Hepatocyte (in vitro differentiated cells): ENCODE measurements around the gene ZFR2. TPM values are rescaled to one million over a fixed set of nuclear protein-coding genes. Genes with fewer than 3 reads are reported as not detected.

Source experiments
- DNase-seq: peaks from one replicate; pipeline ENCODE4 v3.0.0-alpha.2; 2016; ENCODE audit warnings: low spot score
- H2AFZ ChIP-seq: fragments of 200-600 bp; sonication (generic); 2 replicates; pipeline ENCODE4 v1.6.0; 2016; ENCODE audit warnings: antibody characterized with exemption, mild to moderate bottlenecking
- H3K27ac ChIP-seq: fragments of 200-600 bp; sonication (generic); 2 replicates; pipeline ENCODE4 v1.5.1; 2016; ENCODE audit warnings: mild to moderate bottlenecking
- H3K27me3 ChIP-seq: fragments of 200-600 bp; sonication (generic); 2 replicates; pipeline ENCODE4 v1.6.1; 2016
- H3K36me3 ChIP-seq: fragments of 200-600 bp; sonication (generic); replicated peaks from 2 replicates; pipeline ENCODE4 v1.5.1; 2016; ENCODE audit warnings: low read depth; ENCODE audit not compliant: insufficient read depth
- H3K4me1 ChIP-seq: fragments of 200-600 bp; sonication (generic); 2 replicates; pipeline ENCODE4 v1.5.1; 2016; ENCODE audit warnings: mild to moderate bottlenecking, moderate library complexity; ENCODE audit not compliant: insufficient read depth
- H3K4me2 ChIP-seq: fragments of 200-600 bp; sonication (generic); 2 replicates; pipeline ENCODE4 v1.6.0; 2016
- H3K4me3 ChIP-seq: fragments of 200-600 bp; sonication (generic); 2 replicates; pipeline ENCODE4 v1.5.1; 2016; ENCODE audit warnings: mild to moderate bottlenecking
- H3K79me2 ChIP-seq: fragments of 200-600 bp; sonication (generic); 2 replicates; pipeline ENCODE4 v1.6.0; 2017; ENCODE audit warnings: mild to moderate bottlenecking
- H3K9me2 ChIP-seq: fragments of 200-600 bp; sonication (generic); replicated peaks from 2 replicates; pipeline ENCODE4 v1.6.0; 2017; ENCODE audit warnings: mild to moderate bottlenecking; ENCODE audit not compliant: insufficient read depth
- H3K9me3 ChIP-seq: fragments of 200-600 bp; sonication (generic); 2 replicates; pipeline ENCODE4 v1.5.1; 2016; ENCODE audit warnings: low read depth, mild to moderate bottlenecking
- H4K20me1 ChIP-seq: fragments of 200-600 bp; sonication (generic); 2 replicates; pipeline ENCODE4 v1.6.0; 2016; ENCODE audit warnings: mild to moderate bottlenecking; ENCODE audit not compliant: insufficient read depth, poor library complexity, severe bottlenecking
- CTCF ChIP-seq: fragments of 200-600 bp; sonication (generic); IDR thresholded peaks from 2 replicates; pipeline ENCODE4 v1.5.1; 2016; ENCODE audit warnings: antibody characterized with exemption, mild to moderate bottlenecking; ENCODE audit not compliant: poor library complexity
- EZH2 ChIP-seq: fragments of 200-600 bp; sonication (generic); IDR thresholded peaks from 2 replicates; pipeline ENCODE4 v1.6.1; 2016; ENCODE audit warnings: antibody characterized with exemption, mild to moderate bottlenecking, borderline replicate concordance
- EZH2phosphoT487 ChIP-seq: fragments of 200-600 bp; sonication (generic); IDR thresholded peaks from one replicate; pipeline ENCODE4 v1.6.1; 2018; ENCODE audit warnings: antibody characterized with exemption, mild to moderate bottlenecking, low read depth, moderate library complexity; ENCODE audit not compliant: unreplicated experiment, severe bottlenecking
- WGBS: methylation state at CpG from one replicate; pipeline ENCODE4 v1.1.6; 2016; ENCODE audit warnings: low lambda C conversion rate; ENCODE audit errors: missing lambda C conversion rate; 5-methylcytosine and 5-hydroxymethylcytosine counted together
- polyA plus RNA-seq: library from polyadenylated mRNA; unstranded; fragments of >200 nt; fragmentation: Nextera tagmentation; extraction: Ambion mirVana; gene quantifications from 2 replicates; pipeline ENCODE4 v1.2.1, GENCODE V29; 2016
- total RNA-seq: library from RNA; depleted of rRNA; stranded (reverse); fragments of >200 nt; gene quantifications from 2 replicates; pipeline ENCODE4 v1.2.3, GENCODE V29; 2014

The ZFR2 gene
- total and polyA plus RNA-seq, 2 experiments from 2014 or later: 0.97 to 1.7 TPM

GRCh38 chr19:3798137-3798536 is 70.7 kb downstream of the ZFR2 start:
- Histone ChIP-seq H4K20me1 (no peaks in the 10 kb centered on the region), H3K9me3 (no peaks in the 10 kb centered on the region), H3K79me2 (no peaks in the 10 kb centered on the region), H3K4me3 (no peak overlapping the region), H3K36me3 (no peaks in the 10 kb centered on the region), H3K4me2 (no peak overlapping the region), H3K4me1 (no peaks in the 10 kb centered on the region), H3K27ac (no peak overlapping the region), H3K27me3 (peaks cover 35% of the 10 kb centered on the region), H3K9me2 (no peaks in the 10 kb centered on the region), H2AFZ (no peak overlapping the region)
- TF ChIP-seq EZH2 (no peak), CTCF (no peak), EZH2phosphoT487 (no peak)
- 71% methylated on average over 6 of the region's 6 CpGs for WGBS
- no peak for DNase-seq

GRCh38 chr19:3796358-3796757 is 72.5 kb downstream of the ZFR2 start:
- Histone ChIP-seq H3K4me3 (no peak overlapping the region), H4K20me1 (no peaks in the 10 kb centered on the region), H3K27ac (no peak overlapping the region), H3K4me2 (no peak overlapping the region), H3K9me2 (no peaks in the 10 kb centered on the region), H2AFZ (no peak overlapping the region), H3K4me1 (no peaks in the 10 kb centered on the region), H3K36me3 (no peaks in the 10 kb centered on the region), H3K9me3 (no peaks in the 10 kb centered on the region), H3K27me3 (peaks cover 22% of the 10 kb centered on the region), H3K79me2 (no peaks in the 10 kb centered on the region)
- TF ChIP-seq CTCF: no peak
- no peak for DNase-seq
- WGBS: 89% methylated on average over 2 of the region's 2 CpGs

- TF ChIP-seq CTCF (no peak), EZH2phosphoT487 (no peak)
- Histone ChIP-seq H3K27ac (no peak overlapping the region), H3K9me2 (no peaks in the 10 kb centered on the region), H3K9me3 (no peaks in the 10 kb centered on the region), H4K20me1 (no peaks in the 10 kb centered on the region), H3K36me3 (no peaks in the 10 kb centered on the region), H3K4me1 (no peaks in the 10 kb centered on the region), H3K79me2 (no peaks in the 10 kb centered on the region), H3K4me3 (no peak overlapping the region), H2AFZ (no peak overlapping the region), H3K4me2 (no peak overlapping the region), H3K27me3 (no peaks in the 10 kb centered on the region)
- no peak for DNase-seq
- WGBS: 85% methylated on average over 3 of the region's 3 CpGs
These were observed 75.0 kb downstream of the ZFR2 start for GRCh38 chr19:3793799-3794198.

GRCh38 chr19:3792114-3792513 is 76.7 kb downstream of the ZFR2 start:
- no peak for DNase-seq

More at GRCh38 chr19:3792114-3792513, 76.7 kb downstream of the ZFR2 start:
- Histone ChIP-seq H4K20me1 (no peaks in the 10 kb centered on the region), H3K27me3 (peaks cover under 1% of the 10 kb centered on the region), H3K4me2 (no peak overlapping the region), H3K9me2 (no peaks in the 10 kb centered on the region), H2AFZ (no peak overlapping the region), H3K4me1 (no peaks in the 10 kb centered on the region), H3K9me3 (no peaks in the 10 kb centered on the region), H3K79me2 (no peaks in the 10 kb centered on the region), H3K27ac (no peak overlapping the region), H3K36me3 (no peaks in the 10 kb centered on the region), H3K4me3 (no peak overlapping the region)
- no peak for TF ChIP-seq CTCF
- TF ChIP-seq EZH2: no peak
- 74% methylated on average over 3 of the region's 3 CpGs for WGBS
